CD14-positive monocyte (primary cell): ENCODE results near the gene ROR1. TPM values are rescaled to one million over a fixed set of nuclear protein-coding genes. Genes with fewer than 3 reads are reported as not detected.

Experiments
- DNase-seq, 3 donors: peaks; one replicate each; pipeline ENCODE4 v3.0.0-alpha.2; 2011 to 2022
- H2AFZ ChIP-seq: 2 replicates; pipeline ENCODE4 v1.6.0; 2012; ENCODE audit warnings: mild to moderate bottlenecking, low read depth, low read length, inconsistent platforms; ENCODE audit not compliant: insufficient read depth, poor library complexity, severe bottlenecking
- H3K27ac ChIP-seq, 2 donors: 1 replicate in 1 of 2; 2 replicates in 1 of 2; pipeline ENCODE4 v1.5.1; 2012 to 2013; ENCODE audit warnings: low read length in 2 of 2, control low read depth in 1 of 2, inconsistent platforms in 1 of 2, low read depth in 1 of 2, mild to moderate bottlenecking in 1 of 2
- H3K27me3 ChIP-seq, 2 donors: one replicate each; pipeline versions ENCODE4 v1.6.0 to v1.6.1; 2011 to 2013; ENCODE audit warnings: low read length in 2 of 2; ENCODE audit not compliant: control insufficient read depth in 2 of 2, insufficient read depth in 2 of 2
- H3K36me3 ChIP-seq, 2 donors: replicated peaks in 1 of 2; 1 replicate in 1 of 2; 2 replicates in 1 of 2; pipeline versions ENCODE4 v1.5.1 to v1.6.1; 2012 to 2013; ENCODE audit warnings: low read length in 2 of 2, control low read depth in 1 of 2, inconsistent platforms in 1 of 2, mild to moderate bottlenecking in 1 of 2; ENCODE audit not compliant: insufficient read depth in 2 of 2, control insufficient read depth in 1 of 2
- H3K4me1 ChIP-seq, 2 donors: 1 replicate in 1 of 2; 2 replicates in 1 of 2; pipeline versions ENCODE4 v1.5.1 to v1.6.1; 2012 to 2013; ENCODE audit warnings: low read length in 2 of 2, control low read depth in 1 of 2, inconsistent platforms in 1 of 2, mild to moderate bottlenecking in 1 of 2, moderate library complexity in 1 of 2; ENCODE audit not compliant: insufficient read depth in 2 of 2, control insufficient read depth in 1 of 2
- H3K4me2 ChIP-seq: replicated peaks from 2 replicates; pipeline ENCODE3; 2012; ENCODE audit warnings: low read length, moderate library complexity, mild to moderate bottlenecking; ENCODE audit not compliant: poor library complexity, severe bottlenecking; ENCODE audit errors: extremely low read depth
- H3K4me3 ChIP-seq, 3 experiments: fragments of 200-600 bp in 1 of 3; sonication (generic) in 1 of 3; replicated peaks in 1 of 3; 1 replicate in 2 of 3; 2 replicates in 1 of 3; pipeline ENCODE4 v1.5.1; 2011 to 2013; ENCODE audit warnings: low read length in 3 of 3, mild to moderate bottlenecking in 3 of 3, control low read depth in 2 of 3, low read depth in 2 of 3, inconsistent platforms in 1 of 3, moderate library complexity in 1 of 3
- H3K79me2 ChIP-seq: 2 replicates; pipeline ENCODE4 v1.6.0; 2012; ENCODE audit warnings: mild to moderate bottlenecking, control low read depth, inconsistent platforms, low read length, moderate library complexity; ENCODE audit not compliant: insufficient read depth
- H3K9ac ChIP-seq: 2 replicates; pipeline ENCODE4 v1.6.0; 2017; ENCODE audit warnings: low read length, mild to moderate bottlenecking; ENCODE audit not compliant: insufficient read depth, poor library complexity, severe bottlenecking
- H3K9me3 ChIP-seq, 2 donors: replicated peaks in 1 of 2; 1 replicate in 1 of 2; 2 replicates in 1 of 2; pipeline versions ENCODE4 v1.5.1 to v1.6.1; 2012 to 2013; ENCODE audit warnings: low read length in 2 of 2, control low read depth in 1 of 2; ENCODE audit not compliant: control insufficient read depth in 1 of 2, insufficient read depth in 1 of 2
- H4K20me1 ChIP-seq: 2 replicates; pipeline ENCODE4 v1.6.0; 2012; ENCODE audit warnings: mild to moderate bottlenecking, low read length, control low read depth, moderate library complexity; ENCODE audit not compliant: insufficient read depth
- H3K27ac Mint-ChIP-seq, 7 donors: one replicate each; pipeline ENCODE4 v1.8.0; 2020; ENCODE audit warnings: mild to moderate bottlenecking in 7 of 7, mixed read lengths in 7 of 7, moderate library complexity in 6 of 7, inconsistent platforms in 2 of 7
- H3K27me3 Mint-ChIP-seq, 3 donors: one replicate each; pipeline ENCODE4 v1.8.0; 2021 to 2022; ENCODE audit warnings: low read depth in 3 of 3, mild to moderate bottlenecking in 3 of 3, mixed read lengths in 3 of 3, moderate library complexity in 3 of 3, inconsistent platforms in 1 of 3
- H3K36me3 Mint-ChIP-seq, 2 donors: one replicate each; pipeline ENCODE4 v1.8.0; 2020; ENCODE audit warnings: mixed read lengths in 2 of 2, inconsistent platforms in 1 of 2, mild to moderate bottlenecking in 1 of 2
- H3K4me1 Mint-ChIP-seq: one replicate; pipeline ENCODE4 v1.8.0; 2020; ENCODE audit warnings: mild to moderate bottlenecking, mixed read lengths
- H3K4me3 Mint-ChIP-seq, 2 donors: one replicate each; pipeline ENCODE4 v1.8.0; 2020; ENCODE audit warnings: mild to moderate bottlenecking in 2 of 2, mixed read lengths in 2 of 2, moderate library complexity in 1 of 2
- H3K9me3 Mint-ChIP-seq, 7 donors: one replicate each; pipeline ENCODE4 v1.8.0; 2020 to 2022; ENCODE audit warnings: mixed read lengths in 7 of 7, mild to moderate bottlenecking in 6 of 7, moderate library complexity in 6 of 7, inconsistent platforms in 2 of 7
- WGBS: methylation state at CpG from one replicate; pipeline ENCODE4 v1.1.5; 2013; ENCODE audit warnings: missing lambda C conversion rate; ENCODE audit not compliant: insufficient coverage; 5-methylcytosine and 5-hydroxymethylcytosine counted together
- intact Hi-C, 2 donors: fragments of 100-400 bp; cut with micrococcal nuclease; formaldehyde crosslinking; loops; one replicate each; pipeline versions ENCODE4 v1.15.0 to v1.15.1; 2023
- polyA plus RNA-seq, 3 donors: library from polyadenylated mRNA; depleted of rRNA in 1 of 3; unstranded in 2 of 3; stranded (reverse) in 1 of 3; fragments of 300-500 nt in 2 of 3; fragments of >200 nt in 1 of 3; fragmentation: Illumina TruSeq in 2 of 3; gene quantifications; 1 replicate in 2 of 3; 2 replicates in 1 of 3; pipeline ENCODE4 v1.2.3, GENCODE V29; 2012 to 2021
- TF ChIP-seq, protein P1 (sequence below): fragments of 200-600 bp; IDR thresholded peaks from one replicate; pipeline ENCODE4 v1.8.0; 2022; ENCODE audit warnings: antibody characterized with exemption, mild to moderate bottlenecking

Gene ROR1
- polyA plus RNA-seq, 3 donors: not detected

DNA sequence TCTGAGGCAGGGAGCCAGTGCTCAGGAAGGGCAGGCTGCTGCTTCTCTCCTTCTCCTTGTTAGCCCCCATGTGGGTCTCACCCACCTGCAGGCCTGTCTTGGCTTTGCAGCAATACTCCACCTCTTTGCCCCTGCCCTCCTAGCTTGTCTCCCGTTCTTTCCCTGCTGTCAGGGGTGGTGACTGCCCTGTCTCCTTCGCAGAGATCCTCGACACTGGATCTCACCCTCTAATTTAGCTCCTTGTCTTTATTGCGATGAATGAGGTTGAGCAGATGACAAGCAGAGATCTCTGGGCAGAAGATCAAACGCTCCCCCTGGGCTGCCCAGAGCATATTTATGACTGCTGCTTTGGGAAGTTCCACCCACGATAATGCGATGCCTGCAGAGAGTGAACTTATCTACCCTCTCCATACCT lies 199.2 kb downstream of the ROR1 start:
- H2AFZ ChIP-seq: no peak overlapping the region
- no peak overlapping the region for H3K27ac ChIP-seq
- H3K4me2 ChIP-seq: no peak overlapping the region
- intact Hi-C loops: no loop called here
- no peak overlapping the region for H3K4me3 Mint-ChIP-seq
- H3K27ac Mint-ChIP-seq: no peak overlapping the region
- H3K36me3 ChIP-seq: no peaks in the 10 kb centered on the region
- no peak for DNase-seq
- H3K4me1 ChIP-seq: no peaks in the 10 kb centered on the region
- peaks cover 0 to 2% (median 2%) of the 10 kb centered on the region in 3 donors for H3K27me3 Mint-ChIP-seq
- WGBS: 85% methylated on average over 4 of the region's 7 CpGs
- peaks cover 0 to 5% (median 3%) of the 10 kb centered on the region in 7 donors for H3K9me3 Mint-ChIP-seq
- no peak overlapping the region for H3K9ac ChIP-seq
- TF ChIP-seq, protein P1, sequence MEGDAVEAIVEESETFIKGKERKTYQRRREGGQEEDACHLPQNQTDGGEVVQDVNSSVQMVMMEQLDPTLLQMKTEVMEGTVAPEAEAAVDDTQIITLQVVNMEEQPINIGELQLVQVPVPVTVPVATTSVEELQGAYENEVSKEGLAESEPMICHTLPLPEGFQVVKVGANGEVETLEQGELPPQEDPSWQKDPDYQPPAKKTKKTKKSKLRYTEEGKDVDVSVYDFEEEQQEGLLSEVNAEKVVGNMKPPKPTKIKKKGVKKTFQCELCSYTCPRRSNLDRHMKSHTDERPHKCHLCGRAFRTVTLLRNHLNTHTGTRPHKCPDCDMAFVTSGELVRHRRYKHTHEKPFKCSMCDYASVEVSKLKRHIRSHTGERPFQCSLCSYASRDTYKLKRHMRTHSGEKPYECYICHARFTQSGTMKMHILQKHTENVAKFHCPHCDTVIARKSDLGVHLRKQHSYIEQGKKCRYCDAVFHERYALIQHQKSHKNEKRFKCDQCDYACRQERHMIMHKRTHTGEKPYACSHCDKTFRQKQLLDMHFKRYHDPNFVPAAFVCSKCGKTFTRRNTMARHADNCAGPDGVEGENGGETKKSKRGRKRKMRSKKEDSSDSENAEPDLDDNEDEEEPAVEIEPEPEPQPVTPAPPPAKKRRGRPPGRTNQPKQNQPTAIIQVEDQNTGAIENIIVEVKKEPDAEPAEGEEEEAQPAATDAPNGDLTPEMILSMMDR: no peak
- no peak overlapping the region for H3K4me3 ChIP-seq
- H3K27me3 ChIP-seq: no peaks in the 10 kb centered on the region
- H4K20me1 ChIP-seq: no peaks in the 10 kb centered on the region
- no peaks in the 10 kb centered on the region for H3K9me3 ChIP-seq
- H3K79me2 ChIP-seq: no peaks in the 10 kb centered on the region
- no peaks in the 10 kb centered on the region for H3K36me3 Mint-ChIP-seq
- no peaks in the 10 kb centered on the region for H3K4me1 Mint-ChIP-seq

DNA sequence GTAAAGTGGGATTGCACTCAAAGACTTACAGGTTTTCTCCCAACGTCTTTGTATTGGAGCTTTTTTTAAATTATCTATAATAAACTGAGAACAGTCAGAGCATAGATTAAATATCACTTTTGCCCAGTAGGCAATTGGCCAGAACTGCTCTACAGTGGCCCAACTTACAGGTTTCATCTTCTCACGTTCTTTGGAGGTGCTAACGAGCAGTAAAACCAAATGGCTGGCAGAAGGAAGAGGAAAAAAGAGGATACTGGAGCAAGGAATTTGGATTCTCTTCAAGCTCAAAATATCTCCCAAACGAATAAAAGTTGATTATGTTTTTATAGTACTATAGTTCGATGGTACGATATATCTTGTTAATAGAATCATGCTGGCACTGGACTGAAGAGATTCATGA lies 201.1 kb downstream of the ROR1 start:
- Histone ChIP-seq H3K4me2 (no peak overlapping the region), H3K9ac (no peak overlapping the region), H3K9me3 (no peaks in the 10 kb centered on the region), H3K27ac (no peak overlapping the region), H3K36me3 (no peaks in the 10 kb centered on the region), H4K20me1 (no peaks in the 10 kb centered on the region), H3K79me2 (no peaks in the 10 kb centered on the region), H3K27me3 (no peaks in the 10 kb centered on the region), H3K4me3 (no peak overlapping the region), H3K4me1 (no peaks in the 10 kb centered on the region), H2AFZ (no peak overlapping the region)
- H3K4me1 Mint-ChIP-seq: no peaks in the 10 kb centered on the region
- no peak overlapping the region for H3K4me3 Mint-ChIP-seq
- no CpG with 5 or more reads among the region's 6 CpGs for WGBS
- H3K27ac Mint-ChIP-seq: no peak overlapping the region
- TF ChIP-seq, protein P1: no peak
- no peaks in the 10 kb centered on the region for H3K36me3 Mint-ChIP-seq
- intact Hi-C loops: no loop called here
- peaks cover 0 to 2% (median 2%) of the 10 kb centered on the region in 3 donors for H3K27me3 Mint-ChIP-seq
- DNase-seq: no peak
- peaks cover 0 to 4% (median 0%) of the 10 kb centered on the region in 7 donors for H3K9me3 Mint-ChIP-seq
